HepG2 (cell line): ENCODE results near the gene PDE9A. TPM values are rescaled to one million over a fixed set of nuclear protein-coding genes. Genes with fewer than 3 reads are reported as not detected.

Experiments used
- ATAC-seq: fragments of 200-7000 bp; cut with Tn5 transposase; 3 replicates; pipeline ENCODE4 v1.9.1; 2020; ENCODE audit warnings: mild to moderate bottlenecking, moderate library complexity
- BruUV-seq: library from RNA; stranded (reverse); fragments of 400-500 nt; replicated peaks from 2 replicates; lab custom pipeline; 2021; lab: Mats Ljungman, UMichigan
- CTCF ChIA-PET: fragments of 300-600 bp; formaldehyde crosslinking; extraction: SDS; loops from one replicate; lab custom pipeline; 2021; ENCODE audit warnings: low total read pairs, inconsistent platforms, low intra/inter-chr PET ratio; lab: Yijun Ruan, JAX
- POLR2A ChIA-PET: fragments of 350-600 bp; sonication (Branson Sonifier 250); formaldehyde crosslinking; loops from one replicate; lab custom pipeline; 2020; ENCODE audit warnings: antibody characterized with exemption, inconsistent platforms; lab: Yijun Ruan, JAX
- DNase-seq: peaks from one replicate; pipeline ENCODE4 v3.0.0-alpha.2; 2015; ENCODE audit warnings: low spot score
- FAIRE-seq: peaks from 3 replicates; lab custom pipeline; 2011; peaks lifted over from hg19 to GRCh38; lab: Jason Lieb, UNC
- H2AFZ ChIP-seq: one replicate; pipeline ENCODE4 v1.6.1; 2011; ENCODE audit warnings: low read length, inconsistent platforms
- H3K27ac ChIP-seq: fragments of 300-600 bp; 3 replicates; pipeline ENCODE4 v1.8.0; 2011; ENCODE audit warnings: mixed run types, mild to moderate bottlenecking, mixed read lengths, low read length, inconsistent platforms; ENCODE audit not compliant: insufficient read depth; ENCODE audit errors: extremely low read length
- H3K27me3 ChIP-seq, 2 experiments: fragments of 200-600 bp in 1 of 2; 2 replicates in 1 of 2; 3 replicates in 1 of 2; pipeline versions ENCODE4 v1.6.0 to v1.8.0; 2011; ENCODE audit warnings: low read length in 2 of 2, mild to moderate bottlenecking in 2 of 2, moderate library complexity in 2 of 2, inconsistent platforms in 1 of 2; ENCODE audit not compliant: insufficient read depth in 2 of 2, control insufficient read depth in 1 of 2
- H3K36me3 ChIP-seq, 2 experiments: fragments of 200-600 bp in 1 of 2; replicated peaks in 1 of 2; 2 replicates in 1 of 2; 3 replicates in 1 of 2; pipeline versions ENCODE4 v1.5.1 to v1.8.0; 2011; ENCODE audit warnings: low read length in 2 of 2, inconsistent platforms in 1 of 2; ENCODE audit not compliant: insufficient read depth in 2 of 2, control insufficient read depth in 1 of 2
- H3K4me1 ChIP-seq: 2 replicates; pipeline ENCODE4 v1.5.1; 2012; ENCODE audit warnings: low read length, inconsistent platforms; ENCODE audit not compliant: insufficient read depth
- H3K4me2 ChIP-seq: 2 replicates; pipeline ENCODE4 v1.6.0; 2011; ENCODE audit warnings: low read depth, low read length, inconsistent platforms
- H3K4me3 ChIP-seq, 3 experiments: fragments of 200-600 bp in 1 of 3; sonication (generic), shearing (Covaris generic) in 1 of 3; replicated peaks in 1 of 3; 2 replicates each; pipeline ENCODE4 v1.5.1; 2011 to 2016; ENCODE audit warnings: low read length in 3 of 3, inconsistent platforms in 2 of 3, low read depth in 2 of 3, mild to moderate bottlenecking in 2 of 3, control low read depth in 1 of 3, mixed read lengths in 1 of 3; ENCODE audit not compliant: insufficient read depth in 1 of 3
- H3K79me2 ChIP-seq: one replicate; pipeline ENCODE4 v1.6.1; 2011; ENCODE audit warnings: low read length, inconsistent platforms; ENCODE audit not compliant: insufficient read depth
- H3K9ac ChIP-seq: 2 replicates; pipeline ENCODE4 v1.6.0; 2011; ENCODE audit warnings: mild to moderate bottlenecking, low read depth, low read length, inconsistent platforms; ENCODE audit not compliant: insufficient read depth
- H3K9me3 ChIP-seq: 2 replicates; pipeline ENCODE4 v1.5.1; 2012; ENCODE audit warnings: mild to moderate bottlenecking, low read length
- H4K20me1 ChIP-seq: 2 replicates; pipeline ENCODE4 v1.6.0; 2011; ENCODE audit warnings: inconsistent platforms, mild to moderate bottlenecking, low read length, moderate library complexity; ENCODE audit not compliant: insufficient read depth
- ARNT2 ChIP-seq: sonication (generic); formaldehyde crosslinking; IDR thresholded peaks from 2 replicates; pipeline ENCODE4 v1.8.0; 2022; ENCODE audit warnings: mild to moderate bottlenecking, low read depth, missing genetic modification reagents, moderate library complexity
- CERS6 ChIP-seq: sonication (generic); formaldehyde crosslinking; IDR thresholded peaks from 2 replicates; pipeline ENCODE4 v1.5.0; 2020; ENCODE audit warnings: missing genetic modification reagents
- FOXA1 ChIP-seq, 2 experiments: fragments of 450-650 bp in 1 of 2; sonication (generic) in 1 of 2; formaldehyde crosslinking in 1 of 2; IDR thresholded peaks; 2 replicates each; pipeline versions ENCODE4 v1.4.0 to v1.6.1; 2016 to 2020; ENCODE audit warnings: missing genetic modification reagents in 1 of 2
- FOXK2 ChIP-seq: fragments of 450-650 bp; IDR thresholded peaks from 2 replicates; pipeline ENCODE4 v1.6.1; 2016
- FUBP1 ChIP-seq: sonication (generic); formaldehyde crosslinking; IDR thresholded peaks from 2 replicates; pipeline ENCODE4 v1.5.1; 2020; ENCODE audit warnings: missing genetic modification reagents, mild to moderate bottlenecking, borderline replicate concordance
- IKZF1 ChIP-seq: fragments of 450-650 bp; IDR thresholded peaks from 2 replicates; pipeline ENCODE4 v1.7.1; 2016
- KLF11 ChIP-seq: IDR thresholded peaks from 2 replicates; pipeline ENCODE4 v1.6.1; 2016; ENCODE audit warnings: missing compliant biosample characterization
- LCORL ChIP-seq, 2 experiments: fragments of 450-650 bp in 1 of 2; sonication (generic) in 1 of 2; formaldehyde crosslinking in 1 of 2; IDR thresholded peaks; 2 replicates each; pipeline versions ENCODE4 v1.5.0 to v1.6.1; 2017 to 2020; ENCODE audit warnings: antibody characterized with exemption in 1 of 2, missing genetic modification reagents in 1 of 2
- NONO ChIP-seq, 2 experiments: fragments of 450-650 bp in 1 of 2; sonication (generic) in 1 of 2; formaldehyde crosslinking in 1 of 2; IDR thresholded peaks in 1 of 2; conservative IDR thresholded peaks in 1 of 2; 2 replicates each; pipeline versions ENCODE4 v1.6.1 to v1.8.0; 2017 to 2022; ENCODE audit warnings: mild to moderate bottlenecking in 1 of 2, missing genetic modification reagents in 1 of 2, moderate library complexity in 1 of 2
- PHB2 ChIP-seq: fragments of 450-650 bp; IDR thresholded peaks from 2 replicates; pipeline ENCODE4 v1.6.1; 2018; ENCODE audit not compliant: partially characterized antibody
- PLRG1 ChIP-seq: fragments of 450-650 bp; conservative IDR thresholded peaks from 2 replicates; pipeline ENCODE4 v1.6.1; 2016
- ZBTB43 ChIP-seq: sonication (generic); formaldehyde crosslinking; conservative IDR thresholded peaks from 2 replicates; pipeline ENCODE4 v1.4.0; 2020; ENCODE audit warnings: missing genetic modification reagents
- ZEB1 ChIP-seq: IDR thresholded peaks from 2 replicates; pipeline ENCODE4 v1.6.1; 2012; ENCODE audit warnings: mild to moderate bottlenecking, low read depth, inconsistent platforms; ENCODE audit not compliant: insufficient replicate concordance
- ZFP62 ChIP-seq: sonication (generic); formaldehyde crosslinking; IDR thresholded peaks from 2 replicates; pipeline ENCODE4 v1.4.0; 2020; ENCODE audit warnings: missing genetic modification reagents
- ZMYM2 ChIP-seq: sonication (generic); formaldehyde crosslinking; IDR thresholded peaks from 2 replicates; pipeline ENCODE4 v1.8.0; 2022; ENCODE audit warnings: mild to moderate bottlenecking, missing genetic modification reagents
- ZNF207 ChIP-seq: fragments of 450-650 bp; IDR thresholded peaks from 2 replicates; pipeline ENCODE4 v1.6.1; 2016; ENCODE audit warnings: antibody characterized with exemption, borderline replicate concordance
- ZNF501 ChIP-seq: sonication (generic); formaldehyde crosslinking; IDR thresholded peaks from 2 replicates; pipeline ENCODE4 v1.5.1; 2020; ENCODE audit warnings: mild to moderate bottlenecking, moderate library complexity, missing genetic modification reagents
- WGBS: methylation state at CpG from one replicate; pipeline ENCODE4 v1.1.6; 2017; ENCODE audit warnings: low lambda C conversion rate; 5-methylcytosine and 5-hydroxymethylcytosine counted together
- in situ Hi-C: cut with HindIII; loops from 2 replicates; pipeline ENCODE4 v1.10.0; 2017; ENCODE audit warnings: low pct_unique_long_range_greater_than_20kb; ENCODE audit not compliant: extremely low pct_ligation_motif_present
- intact Hi-C: fragments of 100-400 bp; cut with micrococcal nuclease; formaldehyde crosslinking; loops from one replicate; pipeline ENCODE4 v1.10.0; 2022; ENCODE audit not compliant: unreplicated experiment
- polyA plus RNA-seq, 8 experiments: library from polyadenylated mRNA; depleted of rRNA in 3 of 8; stranded (reverse) in 7 of 8; unstranded in 1 of 8; fragments of >200 nt; fragmentation: Illumina TruSeq in 4 of 8; extraction: Trizol in 4 of 8; gene quantifications; 2 replicates each; pipeline versions ENCODE4 v1.2.1 to v1.2.3, GENCODE V29; 2011 to 2016; ENCODE audit warnings: low read depth in 4 of 8, missing spikeins in 1 of 8, mixed read lengths in 1 of 8; ENCODE audit not compliant: insufficient read depth in 1 of 8
- total RNA-seq, 5 experiments: library from RNA; depleted of rRNA; stranded (reverse); fragments of >200 nt; fragmentation: Illumina TruSeq; extraction: Trizol; gene quantifications; 2 replicates each; pipeline ENCODE4 v1.2.3, GENCODE V29; 2016; ENCODE audit warnings: low read depth in 1 of 5

The PDE9A gene
- total and polyA plus RNA-seq, 2 of the 13 experiments (the other 11 are each of a cell fraction or from before 2014, with no cell fraction given) = 4.6 to 19.7 TPM

GRCh38 chr21:42670058-42670880, 16.8 kb downstream of the PDE9A start:
- ATAC-seq (no peak), DNase-seq (no peak), FAIRE-seq (no peak)
- Histone ChIP-seq H3K79me2 (no peaks in the 10 kb centered on the region), H4K20me1 (peaks cover 29% of the 10 kb centered on the region; the same call in 1 of the 2 replicates), H3K27me3 (no peaks in the 10 kb centered on the region; a peak in 1 of 5 replicates), H3K4me1 (peaks cover 43% of the 10 kb centered on the region), H3K9me3 (no peaks in the 10 kb centered on the region), H3K36me3 (no peaks in the 10 kb centered on the region; a peak in 1 of 5 replicates), H3K4me2 (no peak overlapping the region), H3K27ac (no peak overlapping the region), H3K9ac (no peak overlapping the region), H2AFZ (no peak overlapping the region), H3K4me3 (no peak overlapping the region)
- POLR2A ChIA-PET = no interaction called here
- intact Hi-C loops (no loop called here), in situ Hi-C loops (loop anchor here (25.0 kb wide), 1 partner anchor 92 kb away; no protein-coding TSS in a partner anchor)
- CTCF ChIA-PET = no interaction called here
- WGBS = 63% methylated on average over 8 of the region's 8 CpGs
- no TSS peak for BruUV-seq
- TF ChIP-seq PHB2 (peak; percentile 95), NONO (IDR thresholded peaks at IDR 0.05) (0 out of 2 replicates have a peak, but pooled peaks have one; percentile 77), NONO (CRISPR knock-in tag; conservative IDR thresholded peaks at IDR 0.05) (no peak), FOXA1 (IDR thresholded peaks at IDR 0.05) (peak; percentile 39; the same call in 1 of the 2 replicates), FOXA1 (CRISPR knock-in tag; IDR thresholded peaks at IDR 0.05) (no peak), ZNF207 (peak; percentile 82; the same call in 1 of the 2 replicates), FOXK2 (0 out of 2 replicates have a peak, but pooled peaks have one; percentile 24), ZMYM2 (no peak), ZEB1 (no peak), LCORL (IDR thresholded peaks at IDR 0.05) (0 out of 2 replicates have a peak, but pooled peaks have one; percentile 20), LCORL (CRISPR knock-in tag; IDR thresholded peaks at IDR 0.05) (no peak), ZBTB43 (CRISPR knock-in tag) (0 out of 2 replicates have a peak, but pooled peaks have one; percentile 38), PLRG1 (peak; percentile 72; the same call in 1 of the 2 replicates), FUBP1 (CRISPR knock-in tag) (0 out of 2 replicates have a peak, but pooled peaks have one; percentile 56), CERS6 (CRISPR knock-in tag) (no peak), IKZF1 (0 out of 2 replicates have a peak, but pooled peaks have one; percentile 21), KLF11 (CRISPR knock-in tag) (no peak), ZFP62 (no peak), ARNT2 (CRISPR knock-in tag) (no peak), ZNF501 (CRISPR knock-in tag) (no peak)
